Measurements from ENCODE around the gene HSH2D.

GRCh38 chr19:16166417-16166816 lies 22.9 kb downstream of the HSH2D start:
- TF ChIP-seq POLR2A (IDR thresholded peaks at IDR 0.05) (no peak), EP300 (IDR thresholded peaks at IDR 0.05) (no peak)
- TF ChIP-seq, protein P1, sequence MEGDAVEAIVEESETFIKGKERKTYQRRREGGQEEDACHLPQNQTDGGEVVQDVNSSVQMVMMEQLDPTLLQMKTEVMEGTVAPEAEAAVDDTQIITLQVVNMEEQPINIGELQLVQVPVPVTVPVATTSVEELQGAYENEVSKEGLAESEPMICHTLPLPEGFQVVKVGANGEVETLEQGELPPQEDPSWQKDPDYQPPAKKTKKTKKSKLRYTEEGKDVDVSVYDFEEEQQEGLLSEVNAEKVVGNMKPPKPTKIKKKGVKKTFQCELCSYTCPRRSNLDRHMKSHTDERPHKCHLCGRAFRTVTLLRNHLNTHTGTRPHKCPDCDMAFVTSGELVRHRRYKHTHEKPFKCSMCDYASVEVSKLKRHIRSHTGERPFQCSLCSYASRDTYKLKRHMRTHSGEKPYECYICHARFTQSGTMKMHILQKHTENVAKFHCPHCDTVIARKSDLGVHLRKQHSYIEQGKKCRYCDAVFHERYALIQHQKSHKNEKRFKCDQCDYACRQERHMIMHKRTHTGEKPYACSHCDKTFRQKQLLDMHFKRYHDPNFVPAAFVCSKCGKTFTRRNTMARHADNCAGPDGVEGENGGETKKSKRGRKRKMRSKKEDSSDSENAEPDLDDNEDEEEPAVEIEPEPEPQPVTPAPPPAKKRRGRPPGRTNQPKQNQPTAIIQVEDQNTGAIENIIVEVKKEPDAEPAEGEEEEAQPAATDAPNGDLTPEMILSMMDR (IDR thresholded peaks at IDR 0.05), result no peak

Data from suprapubic skin (tissue), 3 donors.